ENCODE results near the gene DPP10. TPM values are rescaled to one million over a fixed set of nuclear protein-coding genes. Genes with fewer than 3 reads are reported as not detected.

Gene DPP10
- total and polyA plus RNA-seq, 4 donors: 0.08 to 5.0 (median 0.27) TPM

DNA sequence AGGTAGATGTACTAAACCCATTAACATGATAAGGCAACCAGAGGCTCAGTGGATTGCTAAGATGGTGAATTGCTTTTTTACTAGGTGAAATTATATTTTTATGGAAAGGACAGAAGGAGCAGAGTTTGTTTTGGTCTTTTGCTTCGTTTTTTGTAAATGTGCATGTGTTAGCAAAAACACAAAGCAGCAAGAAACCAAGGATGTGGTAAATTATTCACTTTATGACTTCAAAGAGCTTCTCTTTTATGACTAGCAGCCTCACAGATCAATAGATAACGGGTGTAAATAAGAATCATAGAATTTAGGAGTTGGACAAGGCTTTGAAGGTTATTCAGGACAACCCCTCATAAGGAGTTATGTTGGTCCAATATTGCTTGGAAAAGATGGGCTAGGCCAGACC lies 615.0 kb downstream of the DPP10 start:
- DNase-seq (no peak), ATAC-seq (ENCODE audit: insufficient read depth, low FRiP score) (no peak)
- Histone ChIP-seq H3K4me3 (no peak overlapping the region), H3K9ac (ENCODE audit: insufficient read depth in 1 of 2, low read length in 2 of 2) (no peak overlapping the region), H3K27me3 (ENCODE audit: control insufficient read depth in 3 of 3, insufficient read depth in 3 of 3, low read length in 2 of 3) (no peaks in the 10 kb centered on the region), H3K4me1 (ENCODE audit: control insufficient read depth in 5 of 5, insufficient read depth in 5 of 5, low read length in 5 of 5) (no peaks in the 10 kb centered on the region), H3K9me3 (ENCODE audit: control insufficient read depth in 4 of 4, insufficient read depth in 3 of 4, low read length in 3 of 4) (no peaks in the 10 kb centered on the region), H3K36me3 (ENCODE audit: control insufficient read depth in 4 of 4, insufficient read depth in 4 of 4, low read length in 4 of 4) (no peaks in the 10 kb centered on the region), H3K27ac (ENCODE audit: low read depth in 1 of 2, low read length in 1 of 2) (no peak overlapping the region)
- TF ChIP-seq, protein P1, sequence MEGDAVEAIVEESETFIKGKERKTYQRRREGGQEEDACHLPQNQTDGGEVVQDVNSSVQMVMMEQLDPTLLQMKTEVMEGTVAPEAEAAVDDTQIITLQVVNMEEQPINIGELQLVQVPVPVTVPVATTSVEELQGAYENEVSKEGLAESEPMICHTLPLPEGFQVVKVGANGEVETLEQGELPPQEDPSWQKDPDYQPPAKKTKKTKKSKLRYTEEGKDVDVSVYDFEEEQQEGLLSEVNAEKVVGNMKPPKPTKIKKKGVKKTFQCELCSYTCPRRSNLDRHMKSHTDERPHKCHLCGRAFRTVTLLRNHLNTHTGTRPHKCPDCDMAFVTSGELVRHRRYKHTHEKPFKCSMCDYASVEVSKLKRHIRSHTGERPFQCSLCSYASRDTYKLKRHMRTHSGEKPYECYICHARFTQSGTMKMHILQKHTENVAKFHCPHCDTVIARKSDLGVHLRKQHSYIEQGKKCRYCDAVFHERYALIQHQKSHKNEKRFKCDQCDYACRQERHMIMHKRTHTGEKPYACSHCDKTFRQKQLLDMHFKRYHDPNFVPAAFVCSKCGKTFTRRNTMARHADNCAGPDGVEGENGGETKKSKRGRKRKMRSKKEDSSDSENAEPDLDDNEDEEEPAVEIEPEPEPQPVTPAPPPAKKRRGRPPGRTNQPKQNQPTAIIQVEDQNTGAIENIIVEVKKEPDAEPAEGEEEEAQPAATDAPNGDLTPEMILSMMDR (IDR thresholded peaks at IDR 0.05; ENCODE audit: control extremely low read depth, extremely low read depth): no peak
- 51 to 55% methylated on average over 2 of the region's 2 CpGs for WGBS, 2 donors

DNA sequence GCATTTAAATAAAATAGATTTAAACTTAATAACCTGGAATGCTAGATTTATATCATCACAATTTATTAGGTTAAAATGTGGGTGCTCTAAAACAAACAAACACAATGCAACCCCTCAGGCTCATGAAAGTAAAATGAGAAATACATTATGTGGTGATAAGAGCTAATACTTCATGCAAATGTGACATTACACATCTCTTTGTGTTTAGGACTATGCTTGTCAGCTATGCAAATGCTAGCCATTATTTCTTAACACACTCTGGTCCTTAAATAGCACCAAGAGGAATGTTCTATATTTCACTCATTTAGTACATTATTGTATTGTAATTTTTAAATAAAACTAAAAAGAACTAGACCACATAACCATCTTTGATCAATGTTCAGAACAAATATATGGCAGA lies 627.6 kb downstream of the DPP10 start:
- TF ChIP-seq, protein P1 (IDR thresholded peaks at IDR 0.05; ENCODE audit: control extremely low read depth, extremely low read depth): no peak

DNA sequence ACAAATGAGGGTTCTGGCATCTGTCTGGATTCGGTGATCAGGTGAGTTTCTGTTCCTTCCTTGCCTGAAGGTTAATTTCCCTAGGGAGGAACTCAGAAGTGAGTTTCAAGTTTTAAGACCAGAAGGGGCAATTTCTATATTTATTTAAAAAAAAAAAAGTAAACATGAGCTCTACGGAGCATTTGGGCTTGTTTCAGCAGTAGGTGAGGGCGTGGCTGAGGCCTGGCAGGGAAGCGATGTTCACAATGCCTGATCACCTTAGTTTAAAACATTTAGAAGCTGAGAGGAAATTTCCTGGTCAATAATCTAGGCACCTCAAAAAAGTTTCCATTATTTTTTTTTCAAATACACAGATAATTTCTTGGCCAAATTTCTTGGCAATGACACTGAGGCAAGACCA lies 629.1 kb downstream of the DPP10 start:
- Histone ChIP-seq H3K36me3 (ENCODE audit: control insufficient read depth in 4 of 4, insufficient read depth in 4 of 4, low read length in 4 of 4) (no peaks in the 10 kb centered on the region), H3K4me1 (ENCODE audit: control insufficient read depth in 5 of 5, insufficient read depth in 5 of 5, low read length in 5 of 5) (no peaks in the 10 kb centered on the region), H3K9me3 (ENCODE audit: control insufficient read depth in 4 of 4, insufficient read depth in 3 of 4, low read length in 3 of 4) (peaks cover 0 to 5% (median 0%) of the 10 kb centered on the region in 4 donors), H3K27ac (ENCODE audit: low read depth in 1 of 2, low read length in 1 of 2) (no peak overlapping the region), H3K9ac (ENCODE audit: insufficient read depth in 1 of 2, low read length in 2 of 2) (no peak overlapping the region), H3K27me3 (ENCODE audit: control insufficient read depth in 3 of 3, insufficient read depth in 3 of 3, low read length in 2 of 3) (no peaks in the 10 kb centered on the region), H3K4me3 (no peak overlapping the region)
- TF ChIP-seq, protein P1 (IDR thresholded peaks at IDR 0.05; ENCODE audit: control extremely low read depth, extremely low read depth): no peak
- ATAC-seq (ENCODE audit: insufficient read depth, low FRiP score) (no peak), DNase-seq (no peak)
- whole genome bisulfite sequencing, 2 donors: 64 to 85% methylated on average over 4 of the region's 4 CpGs

More for the DNA sequence above, 627.6 kb downstream of the DPP10 start:
- peaks cover 0 to 5% (median 0%) of the 10 kb centered on the region in 4 donors for H3K9me3 ChIP-seq (ENCODE audit: control insufficient read depth in 4 of 4, insufficient read depth in 3 of 4, low read length in 3 of 4)
- ATAC-seq (ENCODE audit: insufficient read depth, low FRiP score): no peak
- DNase-seq: no peak
- no peak overlapping the region for H3K27ac ChIP-seq (ENCODE audit: low read depth in 1 of 2, low read length in 1 of 2)
- no peaks in the 10 kb centered on the region for H3K36me3 ChIP-seq (ENCODE audit: control insufficient read depth in 4 of 4, insufficient read depth in 4 of 4, low read length in 4 of 4)
- no peaks in the 10 kb centered on the region for H3K27me3 ChIP-seq (ENCODE audit: control insufficient read depth in 3 of 3, insufficient read depth in 3 of 3, low read length in 2 of 3)
- no peak overlapping the region for H3K9ac ChIP-seq (ENCODE audit: insufficient read depth in 1 of 2, low read length in 2 of 2)
- H3K4me1 ChIP-seq (ENCODE audit: control insufficient read depth in 5 of 5, insufficient read depth in 5 of 5, low read length in 5 of 5): no peaks in the 10 kb centered on the region
- no peak overlapping the region for H3K4me3 ChIP-seq

DNA sequence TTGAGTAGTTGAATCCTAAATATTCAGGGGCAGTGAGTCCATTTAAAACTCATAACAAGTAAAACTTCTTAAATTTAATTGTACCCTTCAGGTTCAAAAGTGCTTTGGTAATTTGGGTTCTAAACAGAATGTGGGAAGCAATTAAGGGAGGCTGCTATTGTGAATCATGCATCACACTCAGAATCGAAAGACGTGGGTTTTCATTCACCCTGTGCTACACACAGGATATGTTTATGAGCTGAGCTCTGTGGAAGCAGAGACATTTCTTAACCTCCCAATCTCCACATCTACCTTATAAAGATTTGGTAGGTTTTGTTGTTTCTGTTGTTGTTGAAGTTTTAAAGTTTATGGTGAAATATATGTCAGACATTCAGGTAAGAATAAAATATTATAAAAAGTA lies 633.4 kb downstream of the DPP10 start:
- TF ChIP-seq, protein P1 (IDR thresholded peaks at IDR 0.05; ENCODE audit: control extremely low read depth, extremely low read depth): no peak
- Histone ChIP-seq H3K27ac (ENCODE audit: low read depth in 1 of 2, low read length in 1 of 2) (no peak overlapping the region), H3K9ac (ENCODE audit: insufficient read depth in 1 of 2, low read length in 2 of 2) (no peak overlapping the region), H3K27me3 (ENCODE audit: control insufficient read depth in 3 of 3, insufficient read depth in 3 of 3, low read length in 2 of 3) (no peaks in the 10 kb centered on the region), H3K9me3 (ENCODE audit: control insufficient read depth in 4 of 4, insufficient read depth in 3 of 4, low read length in 3 of 4) (peaks cover 0 to 5% (median 0%) of the 10 kb centered on the region in 4 donors), H3K4me3 (no peak overlapping the region), H3K4me1 (ENCODE audit: control insufficient read depth in 5 of 5, insufficient read depth in 5 of 5, low read length in 5 of 5) (no peaks in the 10 kb centered on the region), H3K36me3 (ENCODE audit: control insufficient read depth in 4 of 4, insufficient read depth in 4 of 4, low read length in 4 of 4) (no peaks in the 10 kb centered on the region)
- ATAC-seq (ENCODE audit: insufficient read depth, low FRiP score): no peak
- DNase-seq: no peak
- WGBS, 2 donors: 80 to 87% methylated on average over 2 of the region's 2 CpGs

Data from lung (tissue), 12 donors.